GM12801 (cell line): Measurements from ENCODE around the gene NUF2.

Source experiments
- CTCF ChIP-seq: IDR thresholded peaks from one replicate; pipeline ENCODE4 v1.5.1; 2011; ENCODE audit warnings: control low read depth; ENCODE audit not compliant: insufficient read length; ENCODE audit errors: extremely low read depth

The NUF2 gene

DNA sequence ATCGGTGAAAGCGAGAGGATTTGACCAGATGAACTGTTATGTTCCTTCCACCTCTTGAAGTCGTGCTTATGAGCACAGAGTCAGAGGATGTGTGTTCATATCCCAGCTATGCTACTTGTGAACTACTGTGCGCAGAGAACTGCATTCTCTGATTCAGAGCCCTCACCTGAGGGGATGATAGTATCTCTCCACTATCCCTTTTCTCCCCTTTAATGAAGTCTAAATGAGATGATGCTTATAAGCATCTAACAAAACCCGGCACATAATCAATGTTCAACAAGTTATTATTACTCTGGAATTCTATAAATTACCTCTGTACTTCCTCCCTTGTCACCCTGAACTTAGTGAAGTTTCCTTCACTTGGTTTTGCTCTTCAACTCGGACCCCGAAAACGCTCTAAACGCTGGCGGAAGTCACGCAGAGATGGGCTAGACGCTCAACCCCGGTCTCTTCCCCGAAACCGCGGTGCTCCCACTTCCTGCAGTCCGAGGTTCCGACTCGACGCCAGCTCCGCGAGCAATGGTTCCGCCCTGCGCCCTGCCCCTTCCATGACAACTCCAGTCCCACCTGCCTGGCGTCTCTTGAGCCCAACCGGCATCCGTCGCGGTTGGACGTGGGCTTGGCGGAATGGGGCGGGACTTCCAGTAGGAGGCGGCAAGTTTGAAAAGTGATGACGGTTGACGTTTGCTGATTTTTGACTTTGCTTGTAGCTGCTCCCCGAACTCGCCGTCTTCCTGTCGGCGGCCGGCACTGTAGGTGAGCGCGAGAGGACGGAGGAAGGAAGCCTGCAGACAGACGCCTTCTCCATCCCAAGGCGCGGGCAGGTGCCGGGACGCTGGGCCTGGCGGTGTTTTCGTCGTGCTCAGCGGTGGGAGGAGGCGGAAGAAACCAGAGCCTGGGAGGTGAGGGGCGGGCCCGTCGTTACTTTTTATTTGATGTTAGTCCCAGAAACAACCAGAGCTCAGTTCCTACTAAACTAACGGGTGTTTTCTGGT is at the start of gene NUF2:
Gene NUF2 (plus strand): TSS at position 644 of the 995 bp plus-strand sequence. CDS start 4,098 bp downstream, outside the sequence.
- no peak for TF ChIP-seq CTCF

GRCh38 chr1:163273766-163274441 is 47.9 kb upstream of the NUF2 start:
- no peak for TF ChIP-seq CTCF

DNA sequence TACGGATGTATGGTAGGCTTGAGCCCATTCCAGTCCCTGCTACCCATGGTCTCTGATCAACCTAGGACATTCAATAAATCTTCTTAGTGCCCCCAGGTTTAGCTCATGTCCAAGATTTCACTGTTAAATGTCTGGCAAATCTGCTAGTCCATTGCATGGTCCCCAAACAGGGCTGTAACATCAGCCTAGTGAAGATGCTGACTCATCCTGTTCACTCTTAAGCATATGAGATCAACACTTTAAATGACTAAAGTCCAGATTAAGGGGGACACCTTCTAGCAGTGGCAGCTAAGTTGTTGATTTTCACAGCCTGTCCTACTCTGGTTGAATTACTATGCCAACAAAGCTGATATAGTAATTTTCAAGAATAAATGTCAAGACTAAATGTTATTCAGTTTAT is 46.5 kb upstream of the NUF2 start:
- TF ChIP-seq CTCF: no peak

GRCh38 chr1:163278602-163279001 is 43.2 kb upstream of the NUF2 start:
- TF ChIP-seq CTCF: no peak

DNA sequence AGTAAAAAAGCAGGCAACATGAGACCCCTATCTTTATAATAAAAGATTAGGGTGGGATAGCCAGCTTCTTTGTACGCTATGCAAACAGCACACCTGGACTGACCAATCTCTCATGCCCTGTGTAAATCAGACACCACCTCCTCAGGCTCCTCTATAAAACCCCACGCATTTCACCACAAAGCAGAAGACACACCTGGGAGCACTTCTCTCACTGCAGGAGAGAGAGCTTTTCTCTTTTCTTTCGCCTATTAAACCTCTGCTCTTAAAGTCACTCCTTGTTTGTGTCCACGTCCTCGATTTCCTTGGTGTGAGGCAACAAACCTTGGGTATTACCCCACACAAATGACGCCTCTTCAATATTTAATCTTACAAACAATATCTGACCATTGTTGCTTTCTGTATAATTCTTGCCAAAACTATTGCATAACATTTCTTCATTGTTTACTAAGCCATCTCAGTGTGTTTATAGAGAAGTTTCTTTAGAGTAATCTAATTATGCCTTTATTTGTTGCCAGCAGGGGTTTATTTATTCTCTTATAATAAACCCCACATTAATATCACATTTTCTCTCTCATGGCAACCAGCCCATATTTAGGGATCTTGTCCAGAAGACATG is 31.6 kb upstream of the NUF2 start:
- no peak for TF ChIP-seq CTCF

DNA sequence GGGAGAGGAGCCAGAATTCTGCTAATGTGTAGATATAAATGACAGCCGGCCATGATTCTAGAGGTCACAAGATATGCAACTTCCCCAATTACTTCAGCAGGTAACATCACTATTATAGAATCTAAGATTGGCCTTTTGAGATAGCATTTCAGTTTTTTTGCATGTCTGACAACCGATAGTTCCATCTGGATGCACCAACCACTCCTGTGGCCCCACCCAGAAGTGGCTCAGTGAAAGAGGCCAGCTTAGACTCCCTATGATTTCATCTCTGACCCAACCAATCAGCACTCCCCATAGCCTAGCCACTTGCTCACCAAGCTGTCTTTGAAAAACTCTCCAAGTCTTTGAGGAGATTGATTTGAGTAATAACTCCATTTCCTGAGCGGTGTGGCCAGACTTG is 30.3 kb upstream of the NUF2 start:
- no peak for TF ChIP-seq CTCF

DNA sequence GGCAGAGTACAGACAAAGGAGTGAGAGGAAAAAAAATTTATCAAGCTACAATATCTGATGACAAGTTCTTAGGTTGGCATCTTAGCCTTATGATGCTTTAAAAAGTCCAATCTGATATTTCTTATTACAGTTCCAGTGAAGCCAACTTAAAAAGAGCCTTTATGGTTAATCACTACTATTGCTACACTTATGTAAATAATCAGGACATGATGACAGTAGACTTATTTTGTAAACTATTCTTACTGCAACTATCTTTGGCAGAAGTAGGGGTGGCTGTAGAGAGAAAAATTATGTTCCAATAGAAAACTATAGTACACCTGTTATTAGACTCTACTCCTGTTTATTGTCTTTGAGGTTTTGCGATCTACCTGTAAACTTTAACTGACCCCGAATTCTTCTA is 25.8 kb upstream of the NUF2 start:
- no peak for TF ChIP-seq CTCF
